Ramos (cell line): ENCODE data around the gene GHRHR.

ENCODE experiments used
- in situ Hi-C: fragments of 300-500 bp; cut with MboI; formaldehyde crosslinking; loops from one replicate; pipeline ENCODE4 v1.14.3; 2022; ENCODE audit warnings: low sequenced_read_pairs; ENCODE audit not compliant: unreplicated experiment

The GHRHR gene

DNA sequence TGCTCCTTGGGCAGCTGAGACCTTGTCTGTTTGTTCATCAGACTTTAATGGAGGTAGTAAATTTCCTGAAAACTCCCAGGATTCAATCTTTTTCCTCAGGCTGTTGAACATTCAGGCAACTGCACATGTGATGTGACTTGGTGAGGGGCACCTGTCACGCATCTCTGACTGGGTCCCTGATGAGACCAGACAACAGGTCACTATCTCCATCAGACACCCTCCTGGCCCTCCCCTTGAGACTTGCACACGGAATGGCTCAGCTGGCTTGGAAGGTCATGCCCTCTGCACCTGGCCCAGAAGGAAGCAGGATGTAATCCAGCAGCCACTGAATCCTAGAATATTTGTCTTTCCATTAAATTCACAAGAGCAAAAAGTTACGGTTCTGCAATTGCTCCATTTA lies 36.2 kb upstream of the GHRHR start:
- in situ Hi-C loops: no loop called here

DNA sequence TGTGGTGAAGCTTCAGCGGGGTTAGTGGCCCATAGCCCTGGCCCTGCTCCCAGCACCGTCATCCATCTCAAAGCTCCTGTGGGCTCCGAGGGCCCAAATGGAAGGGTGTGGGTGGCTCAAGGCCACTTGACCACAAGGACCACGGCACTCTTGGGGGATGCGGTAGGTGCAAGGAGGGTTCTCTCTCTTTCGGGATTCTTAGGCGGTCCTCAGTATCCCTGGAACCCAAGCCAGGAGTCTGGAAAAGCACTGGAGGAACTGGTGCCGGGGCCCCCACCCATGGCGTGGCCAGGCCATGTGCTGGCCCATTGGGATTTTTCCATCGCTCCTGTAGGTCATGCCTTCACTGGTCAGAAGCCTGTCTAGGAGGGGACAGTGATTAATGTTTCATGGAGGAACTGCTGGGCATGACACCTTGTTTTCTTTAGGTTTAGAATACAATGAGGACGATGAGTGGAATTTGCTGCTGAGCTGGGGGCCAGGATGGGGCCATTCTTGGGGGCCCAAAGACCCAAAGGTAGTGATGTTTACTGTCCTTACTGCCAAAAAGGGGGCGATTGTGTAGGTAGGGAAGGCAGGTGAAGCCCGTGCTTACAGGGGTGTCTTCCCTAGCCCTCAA lies 35.4 kb upstream of the GHRHR start:
- in situ Hi-C loops: no loop called here

- in situ Hi-C loops: no loop called here
These were observed 34.1 kb upstream of the GHRHR start for GRCh38 chr7:30929686-30930085.

GRCh38 chr7:30930621-30931020 lies 33.1 kb upstream of the GHRHR start:
- in situ Hi-C loops: no loop called here

- in situ Hi-C loops: no loop called here
These were observed 32.4 kb upstream of the GHRHR start for GRCh38 chr7:30931161-30931928.

DNA sequence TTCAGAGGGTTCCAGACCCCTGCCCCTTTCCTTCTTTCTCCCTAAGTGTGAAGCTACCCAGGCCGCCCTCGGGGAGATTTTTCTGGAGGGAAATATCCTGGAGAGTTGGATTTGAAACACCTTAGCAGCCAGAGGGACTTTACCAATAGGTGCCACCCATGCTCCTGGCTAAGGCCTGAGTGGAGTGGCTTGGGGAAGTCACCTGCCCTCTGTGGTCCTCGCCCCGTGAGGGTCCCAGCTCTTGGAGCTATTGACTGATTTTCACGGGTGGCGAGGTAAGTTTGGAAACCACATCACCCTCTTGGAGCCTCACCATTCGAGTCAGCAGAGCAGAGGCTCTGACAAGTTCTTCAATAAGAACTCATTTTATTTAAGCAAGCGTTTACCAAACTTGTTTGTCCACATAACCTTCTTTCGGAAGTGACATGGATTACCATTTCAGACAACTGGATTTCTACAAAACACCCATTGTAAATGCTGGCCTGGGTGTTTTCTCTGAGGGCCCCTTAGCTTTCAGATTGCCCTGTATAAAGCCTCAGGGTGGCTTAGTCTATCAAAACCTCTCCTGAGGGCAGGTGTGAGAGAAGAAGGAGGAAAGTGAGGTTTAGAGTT lies 31.7 kb upstream of the GHRHR start:
- in situ Hi-C loops: no loop called here

GRCh38 chr7:30932562-30932961 lies 31.2 kb upstream of the GHRHR start:
- in situ Hi-C loops: no loop called here

DNA sequence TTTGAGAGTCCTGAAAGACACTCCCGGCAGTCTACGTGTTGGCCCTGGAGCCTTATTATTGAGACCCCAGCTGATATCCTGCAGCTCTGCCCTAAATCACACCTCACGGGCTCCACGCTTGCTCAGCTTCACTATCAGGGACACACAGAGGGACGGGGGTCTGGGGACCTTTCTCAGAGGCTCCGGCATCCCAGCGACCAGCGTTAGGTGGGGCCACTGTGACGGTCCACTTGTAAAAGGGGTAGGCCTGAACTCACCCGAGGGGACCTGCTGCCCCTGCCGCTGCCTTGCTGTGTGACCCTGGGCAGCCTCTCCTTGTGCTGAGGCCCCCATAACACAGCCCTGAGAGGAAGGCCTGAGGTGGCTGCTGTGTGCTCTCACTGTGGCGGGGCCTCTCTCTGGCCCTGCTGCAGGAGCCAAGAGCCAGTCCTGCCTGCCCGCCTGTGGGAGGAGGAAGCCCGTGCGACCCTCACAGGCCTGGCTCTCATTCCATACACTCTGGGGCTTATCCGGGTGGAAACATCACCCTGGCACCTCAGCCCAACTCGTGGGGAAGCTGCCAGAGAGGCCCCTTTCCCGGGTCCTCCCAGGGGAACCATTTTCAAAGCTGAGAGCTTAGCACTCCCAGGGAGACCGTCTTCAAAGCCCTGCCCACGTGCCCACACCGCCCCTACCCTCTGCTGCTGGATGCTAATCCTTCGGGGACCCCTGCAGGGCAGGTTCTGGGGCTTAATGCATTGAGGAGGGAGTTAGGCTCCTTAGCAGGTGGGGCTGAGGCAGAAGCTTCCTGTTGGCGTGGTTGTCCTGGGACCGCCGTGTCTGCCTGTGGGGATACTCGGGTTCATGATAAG lies 30.4 kb upstream of the GHRHR start:
- in situ Hi-C loops: no loop called here

DNA sequence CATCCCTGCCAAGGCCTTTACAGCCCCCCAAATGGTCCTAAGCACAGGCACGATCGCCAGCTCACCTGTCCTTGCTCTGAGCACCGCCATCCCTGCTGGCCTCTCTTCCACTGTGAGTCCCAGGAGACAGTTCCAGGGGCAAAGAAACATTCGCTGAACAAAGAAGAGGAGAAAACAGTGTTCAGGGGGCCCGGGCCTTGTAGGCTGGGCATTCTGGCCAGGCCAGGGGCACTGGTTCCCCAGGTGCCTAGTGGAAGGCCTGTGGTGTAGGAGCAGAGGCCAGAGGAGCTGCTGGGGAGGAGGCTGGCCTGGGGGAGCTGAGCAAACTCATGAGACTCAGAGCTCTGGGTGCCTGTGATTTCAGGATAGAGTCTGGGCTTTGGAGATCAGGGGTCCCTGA lies 29.5 kb upstream of the GHRHR start:
- in situ Hi-C loops: no loop called here

- in situ Hi-C loops: no loop called here
These were observed 28.8 kb upstream of the GHRHR start for GRCh38 chr7:30934732-30935568.

GRCh38 chr7:30935569-30935877 lies 28.2 kb upstream of the GHRHR start:
- in situ Hi-C loops: no loop called here

GRCh38 chr7:30936650-30937245 lies 27.0 kb upstream of the GHRHR start:
- in situ Hi-C loops: no loop called here

GRCh38 chr7:30937416-30937815 lies 26.3 kb upstream of the GHRHR start:
- in situ Hi-C loops: no loop called here

GRCh38 chr7:30938435-30939316 lies 25.1 kb upstream of the GHRHR start:
- in situ Hi-C loops: no loop called here

GRCh38 chr7:30941582-30942323 lies 22.0 kb upstream of the GHRHR start:
- in situ Hi-C loops: no loop called here

GRCh38 chr7:30950197-30950596 lies 13.6 kb upstream of the GHRHR start:
- in situ Hi-C loops: no loop called here

DNA sequence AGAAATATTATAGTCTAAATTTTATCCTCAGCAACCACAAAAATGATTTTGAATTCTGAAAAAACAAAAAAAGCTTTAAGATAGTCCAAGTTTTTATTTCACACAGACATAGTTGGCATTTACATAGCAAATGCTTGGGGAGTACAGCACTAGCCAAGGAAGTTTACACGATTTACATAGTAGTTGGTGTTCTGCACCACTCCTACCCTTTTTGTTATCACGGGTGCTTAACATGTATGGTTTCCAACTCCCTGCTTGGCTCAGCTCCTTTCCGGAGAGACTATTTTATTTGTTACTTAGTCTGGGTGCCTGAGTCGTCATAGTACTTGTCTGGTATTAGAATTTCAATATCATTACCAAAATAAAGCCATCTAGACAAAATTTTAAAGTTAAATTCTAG lies 8.8 kb upstream of the GHRHR start:
- in situ Hi-C loops: no loop called here

GRCh38 chr7:30956704-30957103 lies 7.0 kb upstream of the GHRHR start:
- in situ Hi-C loops: no loop called here
